Activated T-cell treated with anti-CD3 and anti-CD28 coated beads, Interleukin-2, amount 50 U/mL, for 72 hours (primary cell): ENCODE results near the gene KHDC1L. TPM values are rescaled to one million over a fixed set of nuclear protein-coding genes. Genes with fewer than 3 reads are reported as not detected.
"Not testable (repeated sequence)": the region's sequence is repeated elsewhere in the genome, so short reads cannot be mapped to it uniquely, and the experiment has no call there.

Experiments used
- ATAC-seq, 2 donors: fragments of 150-1000 bp; cut with Tn5 transposase; replicated peaks in 1 of 2; 2 replicates each; pipeline ENCODE4 v1.10.0; 2021; ENCODE audit warnings: moderate library complexity in 2 of 2, mild to moderate bottlenecking in 1 of 2
- DNase-seq, 2 donors: peaks; one replicate each; pipeline ENCODE4 v3.0.0; 2021 to 2022; ENCODE audit warnings: mixed read lengths in 1 of 2
- H3K27ac Mint-ChIP-seq: one replicate; pipeline ENCODE4 v1.8.0; 2022; ENCODE audit warnings: mild to moderate bottlenecking, moderate library complexity, mixed read lengths
- H3K27me3 Mint-ChIP-seq: one replicate; pipeline ENCODE4 v1.8.0; 2022; ENCODE audit warnings: low read depth, mixed read lengths
- H3K36me3 Mint-ChIP-seq, 2 donors: one replicate each; pipeline ENCODE4 v1.8.0; 2022; ENCODE audit warnings: mixed read lengths in 2 of 2, mild to moderate bottlenecking in 1 of 2; ENCODE audit not compliant: insufficient read depth in 2 of 2
- H3K4me1 Mint-ChIP-seq: one replicate; pipeline ENCODE4 v1.8.0; 2022; ENCODE audit warnings: low read depth, mixed read lengths
- H3K4me3 Mint-ChIP-seq, 2 donors: one replicate each; pipeline ENCODE4 v1.8.0; 2022; ENCODE audit warnings: mild to moderate bottlenecking in 2 of 2, mixed read lengths in 2 of 2, moderate library complexity in 2 of 2
- H3K9me3 Mint-ChIP-seq, 2 donors: one replicate each; pipeline ENCODE4 v1.8.0; 2022; ENCODE audit warnings: mixed read lengths in 2 of 2
- total RNA-seq, 2 donors: library from RNA; stranded (reverse); gene quantifications; one replicate each; pipeline ENCODE4 v1.2.3, GENCODE V29; 2022

KHDC1L gene
- total RNA-seq, 2 donors from 2014 or later = not detected

DNA sequence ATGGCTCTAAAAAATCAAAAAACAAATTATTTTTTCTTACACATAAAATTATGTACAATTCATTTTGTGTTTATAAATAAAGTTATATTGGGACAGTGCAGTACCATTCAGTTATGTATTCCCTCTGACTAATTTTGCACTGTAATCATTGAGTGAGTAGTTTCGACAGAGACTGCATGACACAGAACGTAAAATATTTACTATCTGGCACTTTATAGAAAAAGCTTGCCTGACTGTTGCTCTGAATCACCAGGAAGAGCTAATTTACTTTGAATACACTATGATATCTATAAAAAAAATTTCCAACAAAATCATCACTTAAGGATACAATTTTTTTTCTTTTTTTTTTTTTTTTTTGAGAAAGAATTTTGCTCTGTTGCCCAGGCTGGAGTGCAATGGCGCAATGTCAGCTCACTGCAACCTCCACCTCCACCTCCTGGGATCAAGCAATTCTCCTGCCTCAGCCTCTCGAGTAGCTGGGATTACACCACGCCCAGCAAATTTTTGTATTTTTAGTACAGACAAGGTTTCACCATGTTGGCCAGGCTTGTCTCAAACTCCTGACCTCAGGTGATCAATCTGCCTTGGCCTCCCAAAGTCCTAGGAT is 11.0 kb upstream of the KHDC1L start:
- H3K4me3 Mint-ChIP-seq = no peak overlapping the region
- H3K27ac Mint-ChIP-seq = no peak overlapping the region
- no peaks in the 10 kb centered on the region for H3K27me3 Mint-ChIP-seq
- ATAC-seq (no peak), DNase-seq (no peak)
- H3K4me1 Mint-ChIP-seq = no peaks in the 10 kb centered on the region
- no peaks in the 10 kb centered on the region for H3K9me3 Mint-ChIP-seq
- no peaks in the 10 kb centered on the region for H3K36me3 Mint-ChIP-seq

DNA sequence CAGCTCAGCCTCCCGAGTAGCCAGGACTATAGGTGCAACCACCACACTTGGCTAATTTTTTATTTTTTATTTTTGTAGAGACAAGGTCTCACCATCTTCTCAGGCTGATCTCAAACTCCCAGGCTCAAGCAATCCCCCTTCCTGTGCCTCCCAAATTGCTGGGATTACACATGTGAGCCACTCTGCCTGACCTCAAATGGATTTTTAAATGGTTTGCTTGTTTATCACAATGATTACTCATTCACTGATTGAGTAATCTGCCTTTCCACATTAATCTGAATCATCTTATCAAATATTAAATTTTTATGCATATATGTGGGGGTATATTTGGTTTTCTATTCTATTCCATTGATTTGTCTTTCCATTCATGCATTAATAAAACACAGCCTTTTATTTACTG is 9.4 kb upstream of the KHDC1L start:
- H3K36me3 Mint-ChIP-seq = no peaks in the 10 kb centered on the region
- ATAC-seq (no peak), DNase-seq (no peak)
- H3K4me1 Mint-ChIP-seq = no peaks in the 10 kb centered on the region
- no peak overlapping the region for H3K27ac Mint-ChIP-seq
- no peak overlapping the region for H3K4me3 Mint-ChIP-seq
- H3K27me3 Mint-ChIP-seq = no peaks in the 10 kb centered on the region
- H3K9me3 Mint-ChIP-seq = no peaks in the 10 kb centered on the region

DNA sequence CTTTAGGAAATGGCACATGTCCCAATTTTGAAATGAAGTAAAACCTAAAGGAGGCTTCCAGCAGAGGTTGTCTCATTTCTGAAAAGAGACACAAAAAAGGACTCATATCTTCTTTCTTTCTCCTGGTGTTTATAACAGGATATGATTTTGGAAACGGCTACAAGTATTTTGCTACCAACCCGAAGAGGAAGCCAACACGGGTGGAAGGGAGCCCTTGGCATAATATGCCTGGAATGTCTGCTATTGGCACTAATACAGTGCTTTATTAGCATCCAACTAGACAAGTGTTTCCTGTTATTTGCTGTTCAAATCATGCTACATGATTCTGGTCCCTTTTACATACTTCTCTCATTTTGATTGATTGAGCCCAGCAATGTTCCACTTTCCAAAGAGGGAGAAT is 8.7 kb upstream of the KHDC1L start:
- H3K27me3 Mint-ChIP-seq = not testable (repeated sequence)

DNA sequence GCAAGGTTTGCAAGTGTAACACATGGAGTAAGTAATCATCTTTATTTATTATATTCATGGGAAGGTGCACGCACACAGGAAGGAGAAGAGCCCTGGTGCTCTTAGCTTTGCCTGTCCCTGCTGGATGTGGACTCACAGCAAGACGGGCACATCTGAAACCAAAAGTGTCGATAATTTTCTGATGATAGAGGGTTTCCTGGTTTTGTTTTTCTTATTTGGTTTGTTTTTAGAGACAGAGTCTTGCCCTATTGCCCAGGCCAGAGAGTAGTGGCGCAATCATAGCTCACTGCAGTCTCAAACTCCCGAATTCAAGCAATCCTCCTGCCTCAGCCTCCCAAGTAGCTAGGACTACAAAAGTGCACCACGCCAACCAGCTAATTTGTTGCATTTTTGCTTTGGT is 7.8 kb upstream of the KHDC1L start:
- H3K9me3 Mint-ChIP-seq = no peaks in the 10 kb centered on the region
- no peaks in the 10 kb centered on the region for H3K4me1 Mint-ChIP-seq
- ATAC-seq = no peak

More for the DNA sequence above, 8.7 kb upstream of the KHDC1L start:
- not testable (repeated sequence) for H3K4me3 Mint-ChIP-seq, H3K9me3 Mint-ChIP-seq, H3K27ac Mint-ChIP-seq, H3K36me3 Mint-ChIP-seq, DNase-seq, ATAC-seq, H3K4me1 Mint-ChIP-seq

DNA sequence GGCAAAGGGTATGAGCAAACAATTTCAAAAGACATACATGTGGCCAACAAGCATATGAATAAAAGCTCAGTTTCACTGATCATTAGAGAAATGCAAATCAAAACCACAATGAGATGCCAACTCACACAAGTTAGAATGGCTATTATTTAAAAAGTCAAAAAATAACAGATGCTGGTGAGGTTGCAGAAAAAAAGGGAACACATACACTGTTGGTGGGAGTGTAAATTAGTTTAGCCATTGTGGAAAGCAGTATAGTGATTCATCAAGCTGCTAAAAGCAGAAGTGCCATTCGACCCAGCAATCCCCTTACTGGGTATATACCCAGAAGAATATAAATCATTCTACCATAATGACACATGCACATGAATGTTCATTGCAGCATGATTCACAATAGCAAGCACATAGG is 6.7 kb upstream of the KHDC1L start:
- H3K36me3 Mint-ChIP-seq = no peaks in the 10 kb centered on the region
- H3K27ac Mint-ChIP-seq = no peak overlapping the region
- no peaks in the 10 kb centered on the region for H3K9me3 Mint-ChIP-seq
- H3K4me1 Mint-ChIP-seq = no peaks in the 10 kb centered on the region
- DNase-seq (no peak), ATAC-seq (peak in 1 of 2 donors; percentile 44)
- H3K27me3 Mint-ChIP-seq = no peaks in the 10 kb centered on the region
- no peak overlapping the region for H3K4me3 Mint-ChIP-seq

More for the DNA sequence above, 7.8 kb upstream of the KHDC1L start:
- Mint-ChIP-seq H3K36me3 (no peaks in the 10 kb centered on the region), H3K4me3 (no peak overlapping the region), H3K27ac (no peak overlapping the region), H3K27me3 (no peaks in the 10 kb centered on the region)
- DNase-seq = no peak

DNA sequence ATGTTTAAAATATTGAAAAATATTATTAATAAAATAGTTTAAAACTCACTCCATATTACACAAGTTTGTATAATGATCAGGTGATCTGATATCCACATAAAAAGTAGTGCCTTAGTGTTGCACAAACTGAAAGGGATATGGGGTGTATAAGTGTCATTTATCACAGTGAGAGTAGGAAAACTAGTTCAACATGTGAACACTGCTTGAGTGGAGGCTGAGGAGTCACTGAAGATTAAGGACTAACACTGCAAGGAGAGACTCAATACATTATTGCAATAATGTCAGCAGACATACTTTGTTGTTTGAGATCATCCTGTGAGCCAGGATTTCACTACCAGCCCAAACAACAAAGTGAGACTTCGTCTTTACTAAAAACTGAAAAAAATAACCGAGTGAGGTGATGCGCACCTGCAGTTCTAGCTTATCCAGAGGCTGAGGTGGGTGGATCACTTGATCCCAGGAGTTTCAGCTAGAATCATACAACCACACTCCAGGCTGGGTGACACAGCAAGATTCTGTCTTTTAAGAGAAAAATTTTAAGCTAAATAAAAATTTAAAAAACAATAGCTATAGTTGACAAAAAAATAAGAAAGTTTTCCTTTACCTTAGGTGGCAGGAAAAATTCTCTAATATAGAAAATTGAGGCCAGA is 2.4 kb upstream of the KHDC1L start:
- Mint-ChIP-seq H3K27me3 (no peaks in the 10 kb centered on the region), H3K4me3 (no peak overlapping the region), H3K36me3 (no peaks in the 10 kb centered on the region), H3K4me1 (peaks cover 5% of the 10 kb centered on the region), H3K9me3 (no peaks in the 10 kb centered on the region), H3K27ac (no peak overlapping the region)
- ATAC-seq (no peak), DNase-seq (no peak)

DNA sequence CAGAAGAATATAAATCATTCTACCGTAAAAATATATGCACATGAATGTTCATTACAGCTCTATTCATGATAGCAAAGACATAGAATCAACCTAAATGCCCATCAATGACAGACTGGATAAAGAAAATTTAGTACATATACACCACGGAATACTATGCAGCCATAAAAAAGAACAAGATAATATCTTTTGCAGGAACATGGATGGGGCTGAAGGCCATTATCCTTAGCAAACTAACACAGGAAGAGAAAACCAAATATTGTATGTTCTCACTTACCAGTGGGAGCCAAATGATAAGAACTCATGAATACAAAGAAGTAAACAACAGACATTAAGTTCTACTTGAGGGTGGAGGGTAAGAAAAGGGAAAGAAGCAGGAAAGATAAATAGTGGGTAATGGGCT is 8.4 kb downstream of the KHDC1L start:
- Mint-ChIP-seq H3K36me3 (no peaks in the 10 kb centered on the region), H3K27me3 (no peaks in the 10 kb centered on the region), H3K9me3 (peaks cover 0 to 1% of the 10 kb centered on the region in 2 donors), H3K4me3 (no peak overlapping the region), H3K27ac (no peak overlapping the region), H3K4me1 (no peaks in the 10 kb centered on the region)
- ATAC-seq = no peak
- DNase-seq = no peak

DNA sequence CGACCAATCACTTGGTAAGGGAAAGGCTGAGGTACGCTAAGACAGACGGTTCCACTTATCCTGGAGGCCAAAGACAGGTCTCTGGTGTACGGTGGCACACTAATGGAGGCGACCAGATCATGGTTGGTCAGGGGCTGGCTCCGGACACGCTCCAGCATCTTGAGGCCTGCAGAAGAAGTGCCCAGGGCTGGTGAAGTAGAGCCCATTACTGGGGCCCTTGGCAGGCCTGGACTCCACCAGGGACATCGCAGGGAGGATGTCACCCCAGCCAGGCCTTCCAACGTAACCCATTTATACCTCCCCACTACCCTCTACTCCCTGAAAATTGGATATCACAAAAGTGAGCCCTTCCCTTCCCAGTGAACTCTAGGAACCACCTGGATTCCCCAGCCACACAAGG is 16.2 kb downstream of the KHDC1L start:
- no peaks in the 10 kb centered on the region for H3K36me3 Mint-ChIP-seq
- ATAC-seq = no peak

DNA sequence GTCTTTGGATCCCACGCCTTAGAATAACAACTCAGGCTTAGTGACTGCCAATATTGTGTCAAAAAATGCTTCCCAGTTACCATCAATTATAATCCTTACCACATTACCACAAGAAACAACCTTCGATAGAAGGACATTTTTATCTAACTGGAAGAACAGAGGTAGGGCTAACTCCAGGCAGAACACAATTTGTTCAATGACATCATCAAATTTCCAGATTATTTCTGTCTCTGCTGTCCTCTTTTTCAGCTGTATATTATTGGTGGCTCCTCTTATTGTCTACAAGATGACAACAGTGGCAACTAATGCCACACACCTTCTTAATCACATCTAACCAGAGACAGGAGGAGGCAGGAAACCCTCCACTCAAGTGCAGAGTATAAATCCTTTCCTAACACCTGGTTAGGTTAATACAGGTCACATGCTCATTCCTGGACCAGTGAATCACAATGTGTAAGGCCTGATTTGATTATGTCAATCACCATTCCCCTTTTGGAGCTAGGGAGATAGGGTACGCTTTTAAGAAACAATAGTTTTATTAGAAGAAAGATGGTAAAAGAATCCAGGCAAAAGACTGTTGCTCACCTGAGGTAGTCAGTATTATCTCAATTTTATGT is 18.0 kb downstream of the KHDC1L start:
- Mint-ChIP-seq H3K4me3 (no peak overlapping the region), H3K36me3 (no peaks in the 10 kb centered on the region), H3K4me1 (no peaks in the 10 kb centered on the region), H3K9me3 (no peaks in the 10 kb centered on the region), H3K27me3 (no peaks in the 10 kb centered on the region), H3K27ac (no peak overlapping the region)
- DNase-seq = no peak
- no peak for ATAC-seq

More for the DNA sequence above, 16.2 kb downstream of the KHDC1L start:
- DNase-seq = no peak
- no peaks in the 10 kb centered on the region for H3K27me3 Mint-ChIP-seq
- H3K4me1 Mint-ChIP-seq = no peaks in the 10 kb centered on the region
- no peak overlapping the region for H3K4me3 Mint-ChIP-seq
- no peaks in the 10 kb centered on the region for H3K9me3 Mint-ChIP-seq
- H3K27ac Mint-ChIP-seq = no peak overlapping the region

DNA sequence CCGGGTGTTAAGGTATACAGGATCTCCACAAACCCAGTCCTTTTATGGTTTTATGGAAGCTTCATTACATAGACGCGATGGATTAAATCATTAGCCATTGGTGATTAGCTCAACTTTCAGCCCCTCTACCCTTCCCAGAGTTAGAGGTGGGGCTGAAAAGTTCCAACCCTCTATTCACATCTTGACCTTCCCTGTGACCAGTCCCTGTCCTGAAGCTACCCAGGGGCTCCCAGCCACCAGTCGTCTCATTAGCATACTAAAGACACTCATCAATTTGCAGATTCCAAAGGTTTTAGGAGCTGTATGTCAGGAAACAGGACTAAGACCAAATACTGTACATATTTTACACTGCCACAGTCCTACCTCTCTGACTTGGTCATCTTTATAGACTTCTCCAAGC is 21.0 kb downstream of the KHDC1L start:
- no peak for DNase-seq

DNA sequence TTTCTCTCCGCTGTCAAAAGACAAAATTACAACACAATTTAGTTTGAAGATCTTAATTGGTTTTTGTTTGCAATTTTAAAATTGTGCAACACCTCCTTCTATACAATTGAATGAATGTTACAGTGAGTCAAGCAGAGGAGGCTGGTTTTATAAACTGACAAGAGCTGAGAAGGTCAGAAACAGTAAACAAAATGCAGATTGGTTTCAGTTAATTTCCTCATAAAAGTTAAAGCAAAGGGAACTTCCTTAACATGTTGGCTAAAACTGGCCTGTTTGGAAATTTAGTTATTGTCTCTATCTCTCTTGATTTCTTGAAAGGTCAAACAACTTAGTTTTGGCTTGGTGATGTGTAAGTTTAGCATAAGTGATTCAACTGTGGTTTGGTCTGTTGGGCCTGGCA is 22.2 kb downstream of the KHDC1L start:
- no peak for ATAC-seq
- Mint-ChIP-seq H3K36me3 (no peaks in the 10 kb centered on the region), H3K27ac (no peak overlapping the region), H3K4me1 (no peaks in the 10 kb centered on the region), H3K4me3 (no peak overlapping the region), H3K9me3 (no peaks in the 10 kb centered on the region), H3K27me3 (no peaks in the 10 kb centered on the region)
- no peak for DNase-seq

More for the DNA sequence above, 21.0 kb downstream of the KHDC1L start:
- Mint-ChIP-seq H3K27ac (no peak overlapping the region), H3K27me3 (no peaks in the 10 kb centered on the region), H3K4me1 (no peaks in the 10 kb centered on the region), H3K36me3 (no peaks in the 10 kb centered on the region), H3K4me3 (no peak overlapping the region), H3K9me3 (no peaks in the 10 kb centered on the region)
- no peak for ATAC-seq

DNA sequence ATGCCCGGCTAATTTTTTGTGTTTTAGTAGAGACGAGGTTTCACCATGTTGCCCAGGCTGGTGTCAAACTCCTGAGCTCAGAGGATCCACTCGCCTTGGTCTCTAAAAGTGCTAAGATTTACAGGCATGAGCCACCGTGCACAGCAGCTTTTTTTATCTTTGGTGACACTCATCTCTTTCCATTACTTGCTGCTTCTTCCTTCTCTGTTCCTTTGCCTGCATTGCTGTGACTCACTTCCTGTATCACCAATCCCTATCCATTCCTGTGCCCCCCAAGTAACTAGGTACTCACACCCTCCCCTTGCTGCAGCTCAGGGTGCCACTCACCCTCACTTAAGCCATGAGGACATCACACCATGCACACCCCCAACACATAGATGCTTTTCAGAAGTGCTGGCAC is 24.6 kb downstream of the KHDC1L start:
- no peaks in the 10 kb centered on the region for H3K4me1 Mint-ChIP-seq
- DNase-seq (no peak), ATAC-seq (no peak)
- H3K4me3 Mint-ChIP-seq = no peak overlapping the region
- H3K27me3 Mint-ChIP-seq = no peaks in the 10 kb centered on the region
- no peaks in the 10 kb centered on the region for H3K36me3 Mint-ChIP-seq
- no peak overlapping the region for H3K27ac Mint-ChIP-seq
- no peaks in the 10 kb centered on the region for H3K9me3 Mint-ChIP-seq

DNA sequence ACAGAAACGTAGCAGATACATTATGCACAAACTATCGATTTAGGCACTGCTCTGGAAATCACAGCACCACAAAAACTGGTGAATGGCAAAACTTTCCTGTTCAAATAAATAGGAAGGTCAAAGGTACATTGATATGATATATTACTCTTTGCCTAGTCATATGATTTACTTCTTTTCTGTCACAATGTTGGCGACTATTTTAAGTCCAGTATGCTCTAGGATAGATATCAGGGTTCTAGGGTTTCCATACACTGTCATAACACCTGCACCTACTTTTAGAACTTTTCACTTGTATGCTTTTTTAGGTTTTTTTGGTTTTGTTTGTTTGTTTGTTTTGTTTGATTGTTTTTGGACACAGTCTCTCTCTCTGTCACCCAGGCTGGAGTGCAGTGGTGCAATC is 25.0 kb downstream of the KHDC1L start:
- DNase-seq = no peak
- H3K27me3 Mint-ChIP-seq = no peaks in the 10 kb centered on the region
- H3K4me1 Mint-ChIP-seq = no peaks in the 10 kb centered on the region
- ATAC-seq = no peak
- H3K36me3 Mint-ChIP-seq = no peaks in the 10 kb centered on the region
- no peaks in the 10 kb centered on the region for H3K9me3 Mint-ChIP-seq
- no peak overlapping the region for H3K27ac Mint-ChIP-seq
- no peak overlapping the region for H3K4me3 Mint-ChIP-seq

DNA sequence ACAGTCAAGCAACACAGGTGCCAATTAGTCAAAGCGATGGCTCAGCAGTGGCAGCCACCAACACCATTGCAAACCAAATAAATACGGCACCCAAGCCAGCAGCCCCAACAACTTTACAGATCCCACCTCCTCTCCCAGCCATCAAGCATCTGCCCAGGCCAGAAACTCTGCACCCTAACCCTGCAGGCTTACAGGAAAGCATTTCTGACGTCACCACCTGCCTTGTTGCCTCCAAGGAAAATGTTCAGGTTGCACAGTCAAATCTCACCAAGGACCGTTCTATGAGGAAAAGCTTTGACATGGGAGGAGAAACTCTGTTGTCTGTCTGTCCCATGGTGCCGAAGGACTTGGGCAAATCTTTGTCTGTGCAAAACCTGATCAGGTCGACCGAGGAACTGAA is 30.6 kb downstream of the KHDC1L start:
- no peak for DNase-seq
- no peak overlapping the region for H3K4me3 Mint-ChIP-seq
- H3K27me3 Mint-ChIP-seq = no peaks in the 10 kb centered on the region
- ATAC-seq = no peak
- H3K4me1 Mint-ChIP-seq = no peaks in the 10 kb centered on the region
- no peaks in the 10 kb centered on the region for H3K9me3 Mint-ChIP-seq
- no peaks in the 10 kb centered on the region for H3K36me3 Mint-ChIP-seq
- H3K27ac Mint-ChIP-seq = no peak overlapping the region
